IMR-90 (cell line): ENCODE measurements around the gene PTPRS. TPM values are rescaled to one million over a fixed set of nuclear protein-coding genes. Genes with fewer than 3 reads are reported as not detected.

ENCODE experiments used
- ATAC-seq: fragments of 200-7000 bp; cut with Tn5 transposase; 2 replicates; pipeline ENCODE4 v1.9.1; 2020; ENCODE audit warnings: low read depth, mild to moderate bottlenecking, moderate library complexity
- BruUV-seq: library from RNA; stranded (reverse); fragments of 400-500 nt; replicated peaks from 2 replicates; lab custom pipeline; 2021; lab: Mats Ljungman, UMichigan
- CTCF ChIA-PET: fragments of 300-600 bp; formaldehyde crosslinking; extraction: SDS; loops from one replicate; lab custom pipeline; 2021; ENCODE audit warnings: antibody characterized with exemption; lab: Yijun Ruan, JAX
- POLR2A ChIA-PET: fragments of 300-600 bp; sonication (Branson Sonifier 250); formaldehyde crosslinking; loops from one replicate; lab custom pipeline; 2022; ENCODE audit warnings: antibody characterized with exemption; ENCODE audit not compliant: unreplicated experiment; lab: Charles Lee
- DNase-seq: peaks from one replicate; pipeline ENCODE4 v3.0.0; 2013
- H2AFZ ChIP-seq: replicated peaks from 2 replicates; pipeline ENCODE3; 2013; ENCODE audit warnings: low read length, mild to moderate bottlenecking; ENCODE audit not compliant: poor library complexity
- H2AK5ac ChIP-seq: 2 replicates; pipeline ENCODE4 v1.6.1; 2013; ENCODE audit warnings: low read depth, low read length, inconsistent platforms
- H2AK9ac ChIP-seq: replicated peaks from 2 replicates; pipeline ENCODE3; 2013; ENCODE audit warnings: mild to moderate bottlenecking, low read depth, low read length, moderate library complexity; ENCODE audit not compliant: poor library complexity
- H2BK120ac ChIP-seq: 2 replicates; pipeline ENCODE4 v1.6.1; 2013; ENCODE audit warnings: low read depth, low read length, inconsistent platforms
- H2BK15ac ChIP-seq: 3 replicates; pipeline ENCODE4 v1.6.1; 2013; ENCODE audit warnings: low read depth, low read length, inconsistent platforms
- H2BK20ac ChIP-seq: 2 replicates; pipeline ENCODE4 v1.6.1; 2013; ENCODE audit warnings: low read depth, mild to moderate bottlenecking, inconsistent platforms, low read length, moderate library complexity
- H2BK5ac ChIP-seq: 2 replicates; pipeline ENCODE4 v1.6.1; 2013; ENCODE audit warnings: mild to moderate bottlenecking, low read depth, low read length, inconsistent platforms; ENCODE audit not compliant: poor library complexity, severe bottlenecking
- H3K14ac ChIP-seq: replicated peaks from 2 replicates; pipeline ENCODE4 v1.6.1; 2013; ENCODE audit warnings: low read depth, low read length, inconsistent platforms
- H3K18ac ChIP-seq: 2 replicates; pipeline ENCODE4 v1.6.1; 2013; ENCODE audit warnings: low read depth, low read length, control low read depth
- H3K23ac ChIP-seq: 2 replicates; pipeline ENCODE4 v1.6.1; 2013; ENCODE audit warnings: low read depth, low read length, inconsistent platforms
- H3K27ac ChIP-seq: 2 replicates; pipeline ENCODE4 v1.5.1; 2013; ENCODE audit warnings: mild to moderate bottlenecking, control low read depth, low read length; ENCODE audit not compliant: insufficient read depth
- H3K27me3 ChIP-seq: 2 replicates; pipeline ENCODE4 v1.6.1; 2013; ENCODE audit warnings: low read length; ENCODE audit not compliant: control insufficient read depth, insufficient read depth
- H3K36me3 ChIP-seq: 2 replicates; pipeline ENCODE4 v1.6.1; 2013; ENCODE audit warnings: low read length, mixed read lengths; ENCODE audit not compliant: control insufficient read depth, insufficient read depth
- H3K4ac ChIP-seq: 2 replicates; pipeline ENCODE4 v1.6.1; 2013; ENCODE audit warnings: low read depth, low read length, inconsistent platforms
- H3K4me1 ChIP-seq: 2 replicates; pipeline ENCODE4 v1.6.1; 2013; ENCODE audit warnings: low read length, mixed read lengths; ENCODE audit not compliant: control insufficient read depth, insufficient read depth
- H3K4me2 ChIP-seq: 2 replicates; pipeline ENCODE4 v1.6.1; 2013; ENCODE audit warnings: low read depth, mild to moderate bottlenecking, control low read depth, low read length, moderate library complexity
- H3K4me3 ChIP-seq: 2 replicates; pipeline ENCODE4 v1.5.1; 2013; ENCODE audit warnings: low read depth, mild to moderate bottlenecking, control low read depth, low read length, moderate library complexity; ENCODE audit not compliant: insufficient read depth
- H3K56ac ChIP-seq: 2 replicates; pipeline ENCODE4 v1.6.1; 2013; ENCODE audit warnings: low read length, inconsistent platforms; ENCODE audit not compliant: insufficient read depth; ENCODE audit errors: extremely low read depth
- H3K79me1 ChIP-seq, 2 experiments: 2 replicates each; pipeline ENCODE4 v1.6.1; 2013; ENCODE audit warnings: low read length in 2 of 2, inconsistent platforms in 1 of 2, low read depth in 1 of 2
- H3K9ac ChIP-seq: 2 replicates; pipeline ENCODE4 v1.6.1; 2013; ENCODE audit warnings: low read depth, low read length, control low read depth
- H3K9me1 ChIP-seq: 2 replicates; pipeline ENCODE4 v1.6.1; 2013; ENCODE audit warnings: low read length, inconsistent platforms; ENCODE audit not compliant: insufficient read depth
- H3K9me3 ChIP-seq: 2 replicates; pipeline ENCODE4 v1.6.1; 2013; ENCODE audit warnings: low read length; ENCODE audit not compliant: control insufficient read depth, insufficient read depth
- H4K20me1 ChIP-seq: 2 replicates; pipeline ENCODE4 v1.6.1; 2013; ENCODE audit warnings: low read length, inconsistent platforms; ENCODE audit not compliant: insufficient read depth
- H4K5ac ChIP-seq: 2 replicates; pipeline ENCODE4 v1.6.1; 2013; ENCODE audit warnings: mild to moderate bottlenecking, low read depth, low read length, control low read depth
- H4K8ac ChIP-seq, 2 experiments: 2 replicates each; pipeline ENCODE4 v1.6.1; 2013; ENCODE audit warnings: low read depth in 2 of 2, low read length in 2 of 2, control low read depth in 1 of 2, inconsistent platforms in 1 of 2
- H4K91ac ChIP-seq: 2 replicates; pipeline ENCODE4 v1.6.1; 2013; ENCODE audit warnings: low read depth, low read length, inconsistent platforms; ENCODE audit not compliant: insufficient read depth
- CEBPB ChIP-seq: IDR thresholded peaks from 2 replicates; pipeline ENCODE4 v1.6.1; 2012; ENCODE audit warnings: low read depth, low read length, improper control_type of control experiment
- ELK1 ChIP-seq: fragments of 150-350 bp; IDR thresholded peaks from 2 replicates; pipeline ENCODE4 v1.6.1; 2016; ENCODE audit warnings: low read depth, mild to moderate bottlenecking, low read length, moderate library complexity, borderline replicate concordance
- FOS ChIP-seq: fragments of 150-350 bp; IDR thresholded peaks from 2 replicates; pipeline ENCODE4 v1.6.1; 2016; ENCODE audit warnings: low read depth, low read length
- MAFK ChIP-seq: IDR thresholded peaks from 2 replicates; pipeline ENCODE4 v1.6.1; 2012; ENCODE audit warnings: low read depth, low read length, improper control_type of control experiment
- MAZ ChIP-seq: IDR thresholded peaks from 2 replicates; pipeline ENCODE4 v1.6.1; 2012; ENCODE audit warnings: low read depth, mild to moderate bottlenecking, low read length, improper control_type of control experiment, moderate library complexity, borderline replicate concordance
- MXI1 ChIP-seq: IDR thresholded peaks from 2 replicates; pipeline ENCODE4 v1.6.1; 2012; ENCODE audit warnings: low read depth, mild to moderate bottlenecking, low read length, moderate library complexity, borderline replicate concordance
- NFE2L2 ChIP-seq: fragments of 150-350 bp; IDR thresholded peaks from 2 replicates; pipeline ENCODE4 v1.6.1; 2016; ENCODE audit warnings: low read depth, mild to moderate bottlenecking, low read length
- POLR2A ChIP-seq: IDR thresholded peaks from 2 replicates; pipeline ENCODE4 v1.6.1; 2012; ENCODE audit warnings: mild to moderate bottlenecking, low read depth, low read length
- RFX5 ChIP-seq: IDR thresholded peaks from 2 replicates; pipeline ENCODE4 v1.8.0; 2012; ENCODE audit warnings: low read depth, mild to moderate bottlenecking, low read length, moderate library complexity
- SMC3 ChIP-seq: fragments of 150-350 bp; IDR thresholded peaks from 2 replicates; pipeline ENCODE4 v1.6.1; 2016; ENCODE audit warnings: low read depth, mild to moderate bottlenecking, antibody characterized with exemption, low read length, moderate library complexity
- USF2 ChIP-seq: fragments of 150-350 bp; IDR thresholded peaks from 2 replicates; pipeline ENCODE4 v1.6.1; 2017; ENCODE audit warnings: mild to moderate bottlenecking, antibody characterized with exemption, low read length, low read depth
- WGBS, 2 experiments: methylation state at CpG; one replicate each; pipeline versions ENCODE4 v1.1.5 to v1.1.7; 2013; ENCODE audit warnings: missing lambda C conversion rate in 2 of 2; ENCODE audit not compliant: insufficient read length in 1 of 2; ENCODE audit errors: extremely low coverage in 2 of 2; 5-methylcytosine and 5-hydroxymethylcytosine counted together
- dilution Hi-C: fragments of 300-500 bp; cut with HindIII; formaldehyde crosslinking; loops from one replicate; pipeline ENCODE4 v1.14.3; 2018; ENCODE audit warnings: low sequenced_read_pairs; ENCODE audit not compliant: unreplicated experiment
- in situ Hi-C: fragments of 300-500 bp; cut with MboI; formaldehyde crosslinking; loops from 3 replicates; pipeline ENCODE4 v1.14.3; 2019; ENCODE audit warnings: low sequenced_read_pairs, inconsistent platforms, mixed read lengths
- intact Hi-C: fragments of 100-400 bp; cut with micrococcal nuclease; formaldehyde crosslinking; loops from 2 replicates; pipeline ENCODE4 v1.10.0; 2022
- polyA plus RNA-seq, 3 experiments: library from polyadenylated mRNA; depleted of rRNA; stranded (reverse); fragments of >200 nt; gene quantifications; 2 replicates each; pipeline ENCODE4 v1.2.3, GENCODE V29; 2012; ENCODE audit warnings: low replicate concordance in 1 of 3
- total RNA-seq: library from RNA; depleted of rRNA; stranded (reverse); fragments of >200 nt; gene quantifications from 2 replicates; pipeline ENCODE4 v1.2.3, GENCODE V29; 2012
- TF ChIP-seq, protein P1 (sequence below): conservative IDR thresholded peaks from 2 replicates; pipeline ENCODE4 v1.5.1; 2012; ENCODE audit warnings: mild to moderate bottlenecking, low read depth, low read length, improper control_type of control experiment

The PTPRS gene
- total and polyA plus RNA-seq, 2 of the 4 experiments (the other 2 are of a cell fraction) = 40.1 to 51.9 TPM

- TF ChIP-seq MAFK (no peak), NFE2L2 (no peak)
Measured at GRCh38 chr19:5314012-5314906, 26.4 kb downstream of the PTPRS start (continued).

DNA sequence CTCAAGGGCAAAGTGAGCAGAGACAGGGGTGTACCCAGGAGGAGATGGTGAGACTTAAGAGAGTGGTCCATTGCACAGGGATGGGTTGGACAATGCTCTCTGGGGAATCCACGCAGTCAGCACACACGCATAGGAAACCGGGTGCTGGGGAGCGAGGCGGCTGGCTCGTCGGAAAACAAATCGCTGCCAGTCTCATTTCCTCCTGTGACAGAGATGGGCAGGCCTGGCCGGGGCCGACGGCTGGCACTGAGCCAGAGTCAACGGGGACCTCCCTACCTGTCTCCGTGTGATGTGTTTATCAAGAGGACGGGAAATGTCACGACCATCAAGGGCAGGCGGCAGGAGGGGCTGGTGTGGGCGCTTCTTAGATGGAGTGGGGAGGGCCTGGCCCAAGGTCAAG, 27.3 kb downstream of the PTPRS start:
- no peak overlapping the region for H2BK15ac ChIP-seq
- no peak overlapping the region for H3K27ac ChIP-seq
- no peak overlapping the region for H4K8ac ChIP-seq
- intact Hi-C loops (no loop called here), in situ Hi-C loops (no loop called here), dilution Hi-C loops (no loop called here)
- H3K4ac ChIP-seq = no peak overlapping the region
- H3K9me3 ChIP-seq = no peaks in the 10 kb centered on the region
- no peak overlapping the region for H4K5ac ChIP-seq
- H2AK5ac ChIP-seq = no peak overlapping the region; the same call in 1 of the 2 replicates
- H4K20me1 ChIP-seq = peaks cover 39% of the 10 kb centered on the region
- H3K18ac ChIP-seq = no peak overlapping the region
- H3K23ac ChIP-seq = no peak overlapping the region
- ChIA-PET CTCF (no interaction called here), POLR2A (no interaction called here)
- no peaks in the 10 kb centered on the region for H3K27me3 ChIP-seq
- H3K4me3 ChIP-seq = no peak overlapping the region
- no peak for DNase-seq
- H2BK20ac ChIP-seq = no peak overlapping the region
- no peak overlapping the region for H2AK9ac ChIP-seq
- no peak overlapping the region for H3K14ac ChIP-seq
- ATAC-seq = no peak
- no peak overlapping the region for H2AFZ ChIP-seq
- no peaks in the 10 kb centered on the region for H3K36me3 ChIP-seq
- no peak overlapping the region for H3K56ac ChIP-seq
- H2BK120ac ChIP-seq = no peak overlapping the region
- no peak overlapping the region for H2BK5ac ChIP-seq
- H3K79me1 ChIP-seq = peaks cover 0 to 6% of the 10 kb centered on the region in 2 experiments; a peak in 2 of 4 replicates
- no peak overlapping the region for H4K91ac ChIP-seq
- WGBS, 2 experiments = 49% methylated on average over 7 of the region's 17 CpGs; no CpG with 5 or more reads in 1 of the 2 experiments
- peaks cover 7% of the 10 kb centered on the region; the same call in 1 of the 2 replicates for H3K9me1 ChIP-seq
- no peak overlapping the region for H3K9ac ChIP-seq
- H3K4me1 ChIP-seq = peaks cover 7% of the 10 kb centered on the region
- no TSS peak for BruUV-seq
- H3K4me2 ChIP-seq = no peak overlapping the region
- TF ChIP-seq CEBPB = no peak
- no peak for TF ChIP-seq MAFK
- TF ChIP-seq POLR2A = no peak
- TF ChIP-seq FOS = no peak
- TF ChIP-seq SMC3 = no peak
- no peak for TF ChIP-seq RFX5
- no peak for TF ChIP-seq ELK1
- no peak for TF ChIP-seq MXI1
- no peak for TF ChIP-seq USF2
- no peak for TF ChIP-seq MAZ
- TF ChIP-seq, protein P1, sequence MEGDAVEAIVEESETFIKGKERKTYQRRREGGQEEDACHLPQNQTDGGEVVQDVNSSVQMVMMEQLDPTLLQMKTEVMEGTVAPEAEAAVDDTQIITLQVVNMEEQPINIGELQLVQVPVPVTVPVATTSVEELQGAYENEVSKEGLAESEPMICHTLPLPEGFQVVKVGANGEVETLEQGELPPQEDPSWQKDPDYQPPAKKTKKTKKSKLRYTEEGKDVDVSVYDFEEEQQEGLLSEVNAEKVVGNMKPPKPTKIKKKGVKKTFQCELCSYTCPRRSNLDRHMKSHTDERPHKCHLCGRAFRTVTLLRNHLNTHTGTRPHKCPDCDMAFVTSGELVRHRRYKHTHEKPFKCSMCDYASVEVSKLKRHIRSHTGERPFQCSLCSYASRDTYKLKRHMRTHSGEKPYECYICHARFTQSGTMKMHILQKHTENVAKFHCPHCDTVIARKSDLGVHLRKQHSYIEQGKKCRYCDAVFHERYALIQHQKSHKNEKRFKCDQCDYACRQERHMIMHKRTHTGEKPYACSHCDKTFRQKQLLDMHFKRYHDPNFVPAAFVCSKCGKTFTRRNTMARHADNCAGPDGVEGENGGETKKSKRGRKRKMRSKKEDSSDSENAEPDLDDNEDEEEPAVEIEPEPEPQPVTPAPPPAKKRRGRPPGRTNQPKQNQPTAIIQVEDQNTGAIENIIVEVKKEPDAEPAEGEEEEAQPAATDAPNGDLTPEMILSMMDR = no peak
